Aorta (tissue), 5 donors: Measurements from ENCODE around the gene DAAM2. TPM values are rescaled to one million over a fixed set of nuclear protein-coding genes. Genes with fewer than 3 reads are reported as not detected.

Experiments used
- ATAC-seq: fragments of 200-7000 bp; cut with Tn5 transposase; one replicate; pipeline ENCODE4 v1.9.1; 2022; ENCODE audit warnings: moderate library complexity; ENCODE audit not compliant: low FRiP score
- DNase-seq, 2 donors: peaks; one replicate each; pipeline ENCODE4 v3.0.0-alpha.2; 2020
- H3K27ac ChIP-seq, 2 donors: one replicate each; pipeline ENCODE4 v1.5.1; 2013; ENCODE audit warnings: low read length in 2 of 2, mild to moderate bottlenecking in 2 of 2, moderate library complexity in 2 of 2, control low read depth in 1 of 2, inconsistent platforms in 1 of 2, low read depth in 1 of 2
- H3K27me3 ChIP-seq, 2 donors: one replicate each; pipeline ENCODE4 v1.6.1; 2013; ENCODE audit warnings: control low read depth in 1 of 2, low read length in 1 of 2, mild to moderate bottlenecking in 1 of 2, moderate library complexity in 1 of 2; ENCODE audit not compliant: insufficient read depth in 2 of 2, control insufficient read depth in 1 of 2
- H3K36me3 ChIP-seq, 2 donors: one replicate each; pipeline ENCODE4 v1.6.1; 2013; ENCODE audit warnings: control low read depth in 1 of 2, low read length in 1 of 2, mild to moderate bottlenecking in 1 of 2; ENCODE audit not compliant: insufficient read depth in 2 of 2, control insufficient read depth in 1 of 2
- H3K4me1 ChIP-seq, 2 donors: one replicate each; pipeline ENCODE4 v1.6.1; 2013; ENCODE audit warnings: low read length in 2 of 2, control low read depth in 1 of 2, mild to moderate bottlenecking in 1 of 2, moderate library complexity in 1 of 2; ENCODE audit not compliant: insufficient read depth in 2 of 2, control insufficient read depth in 1 of 2
- H3K4me3 ChIP-seq, 2 donors: one replicate each; pipeline ENCODE4 v1.5.1; 2013; ENCODE audit warnings: low read length in 2 of 2, control low read depth in 1 of 2, mild to moderate bottlenecking in 1 of 2
- H3K9me3 ChIP-seq: one replicate; pipeline ENCODE4 v1.6.1; 2013; ENCODE audit warnings: mild to moderate bottlenecking, low read length; ENCODE audit not compliant: control insufficient read depth
- WGBS, 2 donors: extraction: QIAGEN DNeasy Blood & Tissue Kit; methylation state at CpG; one replicate each; pipeline ENCODE4 v1.1.7; 2013; 5-methylcytosine and 5-hydroxymethylcytosine counted together
- intact Hi-C, 2 donors: fragments of 100-400 bp; cut with DNase I; formaldehyde crosslinking; loops; one replicate each; pipeline versions ENCODE4 v1.14.2 to v1.15.0; 2022
- polyA plus RNA-seq, 2 donors: library from polyadenylated mRNA; stranded (reverse); fragments of 200-250 nt; gene quantifications; one replicate each; pipeline ENCODE4 v1.2.3, GENCODE V29; 2013
- total RNA-seq, 2 donors: library from RNA; stranded (reverse); fragmentation: NEBNext Ultra II Directional; extraction: Animal tissue kit (Norgen Biotek cat#: 25700); gene quantifications; one replicate each; pipeline ENCODE4 v1.2.1, GENCODE V29; 2021
- donor health status: healthy with polysubstance abuse.
- donor health status: Bipolar disorder and iron deficiency.
- donor health status: DM: no; HTN: no; CAD: no.
- donor health status: DM: no; HTN: no; CAD: no.
- donor health status: DM: yes; HTN: yes; CAD: no.

The DAAM2 gene
- total and polyA plus RNA-seq, 4 donors, result 27.3 to 62.1 (median 45.9) TPM

- intact Hi-C loops, result no loop called here
- H3K4me3 ChIP-seq, result no peak overlapping the region
- WGBS, 2 donors, result 80 to 83% methylated on average over 3 of the region's 3 CpGs
- H3K27ac ChIP-seq, result no peak overlapping the region
- ATAC-seq (no peak), DNase-seq (no peak)
- H3K9me3 ChIP-seq, result no peaks in the 10 kb centered on the region
- H3K27me3 ChIP-seq, result no peaks in the 10 kb centered on the region
- H3K4me1 ChIP-seq, result peaks cover 13 to 14% of the 10 kb centered on the region in 2 donors
- no peaks in the 10 kb centered on the region for H3K36me3 ChIP-seq
These were observed 16.2 kb downstream of the DAAM2 start for GRCh38 chr6:39808346-39808745.

GRCh38 chr6:39808964-39809363, 16.8 kb downstream of the DAAM2 start:
- intact Hi-C loops, result no loop called here
- WGBS, 2 donors, result 1 to 9% methylated on average over 5 of the region's 5 CpGs
- DNase-seq (no peak), ATAC-seq (no peak)
- peaks cover 10 to 19% of the 10 kb centered on the region in 2 donors for H3K4me1 ChIP-seq
- H3K9me3 ChIP-seq, result no peaks in the 10 kb centered on the region
- H3K36me3 ChIP-seq, result no peaks in the 10 kb centered on the region
- H3K4me3 ChIP-seq, result no peak overlapping the region
- no peaks in the 10 kb centered on the region for H3K27me3 ChIP-seq
- peak overlapping the region in 1 of 2 donors; percentile 53 for H3K27ac ChIP-seq

- no peak for ATAC-seq
- Histone ChIP-seq H3K27me3 (no peaks in the 10 kb centered on the region), H3K9me3 (no peaks in the 10 kb centered on the region), H3K36me3 (no peaks in the 10 kb centered on the region), H3K4me3 (no peak overlapping the region), H3K4me1 (peaks cover 10 to 19% of the 10 kb centered on the region in 2 donors), H3K27ac (peak overlapping the region in 1 of 2 donors; percentile 2)
- WGBS, 2 donors, result 22 to 28% methylated on average over 3 of the region's 3 CpGs
- DNase-seq, result no peak
- intact Hi-C loops, result loop anchor here (5.0 kb wide), 1 partner anchor 40 kb away; no protein-coding TSS in a partner anchor
These were observed 19.7 kb downstream of the DAAM2 start for GRCh38 chr6:39811835-39812345.

GRCh38 chr6:39812496-39812852, 20.3 kb downstream of the DAAM2 start:
- 68 to 82% methylated on average over 2 of the region's 2 CpGs for WGBS, 2 donors
- intact Hi-C loops, result loop anchor here (5.0 kb wide), 1 partner anchor 40 kb away; no protein-coding TSS in a partner anchor
- Histone ChIP-seq H3K9me3 (no peaks in the 10 kb centered on the region), H3K4me3 (no peak overlapping the region), H3K4me1 (peaks cover 10 to 19% of the 10 kb centered on the region in 2 donors), H3K27ac (peak overlapping the region in 1 of 2 donors; percentile 7), H3K27me3 (no peaks in the 10 kb centered on the region), H3K36me3 (no peaks in the 10 kb centered on the region)
- DNase-seq (no peak), ATAC-seq (peak; percentile 5)

GRCh38 chr6:39812853-39813533, 20.8 kb downstream of the DAAM2 start:
- H3K27me3 ChIP-seq, result no peaks in the 10 kb centered on the region
- H3K36me3 ChIP-seq, result no peaks in the 10 kb centered on the region
- peak overlapping the region; percentile 61 to 83 for H3K27ac ChIP-seq
- intact Hi-C loops, result loop anchor here (5.0 kb wide), 1 partner anchor 39 kb away; no protein-coding TSS in a partner anchor
- ATAC-seq (peak; percentile 43), DNase-seq (no peak)
- no peaks in the 10 kb centered on the region for H3K9me3 ChIP-seq
- H3K4me3 ChIP-seq, result no peak overlapping the region
- H3K4me1 ChIP-seq, result peaks cover 10 to 19% of the 10 kb centered on the region in 2 donors
- 7 to 8% methylated on average over 9 of the region's 9 CpGs for WGBS, 2 donors

- ATAC-seq (no peak), DNase-seq (no peak)
- H3K27me3 ChIP-seq, result no peaks in the 10 kb centered on the region
- intact Hi-C loops, result loop anchor here (5.0 kb wide), 1 partner anchor 38 kb away; no protein-coding TSS in a partner anchor
- no peaks in the 10 kb centered on the region for H3K36me3 ChIP-seq
- H3K4me3 ChIP-seq, result no peak overlapping the region
- H3K9me3 ChIP-seq, result no peaks in the 10 kb centered on the region
- H3K27ac ChIP-seq, result peak overlapping the region in 1 of 2 donors; percentile 2
- WGBS, 2 donors, result 39 to 63% methylated on average over 4 of the region's 4 CpGs
- H3K4me1 ChIP-seq, result peaks cover 13 to 19% of the 10 kb centered on the region in 2 donors
These were observed 22.1 kb downstream of the DAAM2 start for GRCh38 chr6:39814236-39814635.

GRCh38 chr6:39815356-39815755, 23.2 kb downstream of the DAAM2 start:
- Histone ChIP-seq H3K4me3 (no peak overlapping the region), H3K36me3 (no peaks in the 10 kb centered on the region), H3K9me3 (no peaks in the 10 kb centered on the region), H3K27me3 (no peaks in the 10 kb centered on the region), H3K4me1 (peaks cover 13 to 18% of the 10 kb centered on the region in 2 donors), H3K27ac (peak overlapping the region in 1 of 2 donors; percentile 3)
- ATAC-seq (no peak), DNase-seq (no peak)
- WGBS, 2 donors, result 74 to 84% methylated on average over 3 of the region's 3 CpGs
- intact Hi-C loops, result no loop called here

GRCh38 chr6:39816747-39817146, 24.6 kb downstream of the DAAM2 start:
- peak overlapping the region; percentile 74 to 76 for H3K27ac ChIP-seq
- H3K4me3 ChIP-seq, result no peak overlapping the region
- H3K27me3 ChIP-seq, result no peaks in the 10 kb centered on the region
- 10 to 12% methylated on average over 7 of the region's 7 CpGs for WGBS, 2 donors
- DNase-seq (no peak), ATAC-seq (no peak)
- intact Hi-C loops, result no loop called here
- H3K4me1 ChIP-seq, result peaks cover 13 to 16% of the 10 kb centered on the region in 2 donors
- no peaks in the 10 kb centered on the region for H3K36me3 ChIP-seq
- no peaks in the 10 kb centered on the region for H3K9me3 ChIP-seq

GRCh38 chr6:39818695-39819094, 26.5 kb downstream of the DAAM2 start:
- ATAC-seq (no peak), DNase-seq (no peak)
- Histone ChIP-seq H3K27ac (peak overlapping the region; percentile 6 to 48), H3K27me3 (no peaks in the 10 kb centered on the region), H3K4me3 (no peak overlapping the region), H3K4me1 (peaks cover 2 to 13% of the 10 kb centered on the region in 2 donors), H3K9me3 (no peaks in the 10 kb centered on the region), H3K36me3 (no peaks in the 10 kb centered on the region)
- WGBS, 2 donors, result 19 to 56% methylated on average over 2 of the region's 2 CpGs
- intact Hi-C loops, result no loop called here
